HepG2 (cell line): Measurements from ENCODE around the gene HDAC10. TPM values are rescaled to one million over a fixed set of nuclear protein-coding genes. Genes with fewer than 3 reads are reported as not detected.

ENCODE experiments used
- ATF7-NPFF ChIP-seq: sonication (generic); formaldehyde crosslinking; IDR thresholded peaks from 2 replicates; pipeline ENCODE4 v1.8.1; 2023; ENCODE audit warnings: mild to moderate bottlenecking, low read depth, missing genetic modification reagents, moderate library complexity
- BORCS8-MEF2B ChIP-seq: sonication (generic); formaldehyde crosslinking; IDR thresholded peaks from 2 replicates; pipeline ENCODE4 v1.8.0; 2022; ENCODE audit warnings: mild to moderate bottlenecking, missing genetic modification reagents
- CHCHD3 ChIP-seq: sonication (generic); formaldehyde crosslinking; IDR thresholded peaks from 2 replicates; pipeline ENCODE4 v1.8.0; 2022; ENCODE audit warnings: mild to moderate bottlenecking, missing genetic modification reagents, moderate library complexity
- FOXA3 ChIP-seq: IDR thresholded peaks from 2 replicates; pipeline ENCODE4 v1.6.1; 2016; ENCODE audit warnings: missing genetic modification reagents, missing compliant biosample characterization
- NCOA2 ChIP-seq: sonication (generic); formaldehyde crosslinking; IDR thresholded peaks from 2 replicates; pipeline ENCODE4 v1.8.0; 2022; ENCODE audit warnings: inconsistent platforms
- NKX3-1 ChIP-seq: sonication (generic); formaldehyde crosslinking; IDR thresholded peaks from 2 replicates; pipeline ENCODE4 v1.5.0; 2020; ENCODE audit warnings: missing genetic modification reagents
- RAD21 ChIP-seq: fragments of 450-650 bp; formaldehyde crosslinking; IDR thresholded peaks from 2 replicates; pipeline ENCODE4 v1.5.0; 2020; ENCODE audit warnings: mild to moderate bottlenecking
- THAP7 ChIP-seq: sonication (generic); formaldehyde crosslinking; IDR thresholded peaks from 2 replicates; pipeline ENCODE4 v1.8.1; 2023; ENCODE audit warnings: mild to moderate bottlenecking, missing genetic modification reagents
- TRIM22 ChIP-seq: fragments of 450-650 bp; IDR thresholded peaks from 2 replicates; pipeline ENCODE4 v1.6.1; 2017
- ZBTB42 ChIP-seq: sonication (generic); formaldehyde crosslinking; IDR thresholded peaks from 2 replicates; pipeline ENCODE4 v1.5.0; 2020; ENCODE audit warnings: mild to moderate bottlenecking, missing genetic modification reagents
- ZNF615 ChIP-seq: sonication (generic); formaldehyde crosslinking; IDR thresholded peaks from 2 replicates; pipeline ENCODE4 v1.5.0; 2020; ENCODE audit warnings: mild to moderate bottlenecking, missing genetic modification reagents, borderline replicate concordance
- ZSCAN25 ChIP-seq: sonication (generic); formaldehyde crosslinking; IDR thresholded peaks from 2 replicates; pipeline ENCODE4 v1.8.0; 2022; ENCODE audit warnings: mild to moderate bottlenecking, missing genetic modification reagents
- polyA plus RNA-seq, 8 experiments: library from polyadenylated mRNA; depleted of rRNA in 3 of 8; stranded (reverse) in 7 of 8; unstranded in 1 of 8; fragments of >200 nt; fragmentation: Illumina TruSeq in 4 of 8; extraction: Trizol in 4 of 8; gene quantifications; 2 replicates each; pipeline versions ENCODE4 v1.2.1 to v1.2.3, GENCODE V29; 2011 to 2016; ENCODE audit warnings: low read depth in 4 of 8, missing spikeins in 1 of 8, mixed read lengths in 1 of 8; ENCODE audit not compliant: insufficient read depth in 1 of 8
- total RNA-seq, 5 experiments: library from RNA; depleted of rRNA; stranded (reverse); fragments of >200 nt; fragmentation: Illumina TruSeq; extraction: Trizol; gene quantifications; 2 replicates each; pipeline ENCODE4 v1.2.3, GENCODE V29; 2016; ENCODE audit warnings: low read depth in 1 of 5
- TF ChIP-seq, protein P1 (sequence below): sonication (generic); formaldehyde crosslinking; IDR thresholded peaks from 2 replicates; pipeline ENCODE4 v1.4.0; 2020; ENCODE audit warnings: missing genetic modification reagents
- TF ChIP-seq, protein P2 (sequence below): sonication (generic); formaldehyde crosslinking; IDR thresholded peaks from 2 replicates; pipeline ENCODE4 v1.8.1; 2022; ENCODE audit warnings: low read depth, mild to moderate bottlenecking, missing genetic modification reagents
- TF ChIP-seq, protein P3 (sequence below): IDR thresholded peaks from 2 replicates; pipeline ENCODE4 v1.6.1; 2016; ENCODE audit warnings: mild to moderate bottlenecking

The HDAC10 gene
- total and polyA plus RNA-seq, 2 of the 13 experiments (the other 11 are each of a cell fraction or from before 2014, with no cell fraction given) = 13.9 to 14.9 TPM

GRCh38 chr22:50244420-50245213 is 6.4 kb downstream of the HDAC10 start, which contains the start of gene TUBGCP6 (continued):
- TF ChIP-seq, protein P1, sequence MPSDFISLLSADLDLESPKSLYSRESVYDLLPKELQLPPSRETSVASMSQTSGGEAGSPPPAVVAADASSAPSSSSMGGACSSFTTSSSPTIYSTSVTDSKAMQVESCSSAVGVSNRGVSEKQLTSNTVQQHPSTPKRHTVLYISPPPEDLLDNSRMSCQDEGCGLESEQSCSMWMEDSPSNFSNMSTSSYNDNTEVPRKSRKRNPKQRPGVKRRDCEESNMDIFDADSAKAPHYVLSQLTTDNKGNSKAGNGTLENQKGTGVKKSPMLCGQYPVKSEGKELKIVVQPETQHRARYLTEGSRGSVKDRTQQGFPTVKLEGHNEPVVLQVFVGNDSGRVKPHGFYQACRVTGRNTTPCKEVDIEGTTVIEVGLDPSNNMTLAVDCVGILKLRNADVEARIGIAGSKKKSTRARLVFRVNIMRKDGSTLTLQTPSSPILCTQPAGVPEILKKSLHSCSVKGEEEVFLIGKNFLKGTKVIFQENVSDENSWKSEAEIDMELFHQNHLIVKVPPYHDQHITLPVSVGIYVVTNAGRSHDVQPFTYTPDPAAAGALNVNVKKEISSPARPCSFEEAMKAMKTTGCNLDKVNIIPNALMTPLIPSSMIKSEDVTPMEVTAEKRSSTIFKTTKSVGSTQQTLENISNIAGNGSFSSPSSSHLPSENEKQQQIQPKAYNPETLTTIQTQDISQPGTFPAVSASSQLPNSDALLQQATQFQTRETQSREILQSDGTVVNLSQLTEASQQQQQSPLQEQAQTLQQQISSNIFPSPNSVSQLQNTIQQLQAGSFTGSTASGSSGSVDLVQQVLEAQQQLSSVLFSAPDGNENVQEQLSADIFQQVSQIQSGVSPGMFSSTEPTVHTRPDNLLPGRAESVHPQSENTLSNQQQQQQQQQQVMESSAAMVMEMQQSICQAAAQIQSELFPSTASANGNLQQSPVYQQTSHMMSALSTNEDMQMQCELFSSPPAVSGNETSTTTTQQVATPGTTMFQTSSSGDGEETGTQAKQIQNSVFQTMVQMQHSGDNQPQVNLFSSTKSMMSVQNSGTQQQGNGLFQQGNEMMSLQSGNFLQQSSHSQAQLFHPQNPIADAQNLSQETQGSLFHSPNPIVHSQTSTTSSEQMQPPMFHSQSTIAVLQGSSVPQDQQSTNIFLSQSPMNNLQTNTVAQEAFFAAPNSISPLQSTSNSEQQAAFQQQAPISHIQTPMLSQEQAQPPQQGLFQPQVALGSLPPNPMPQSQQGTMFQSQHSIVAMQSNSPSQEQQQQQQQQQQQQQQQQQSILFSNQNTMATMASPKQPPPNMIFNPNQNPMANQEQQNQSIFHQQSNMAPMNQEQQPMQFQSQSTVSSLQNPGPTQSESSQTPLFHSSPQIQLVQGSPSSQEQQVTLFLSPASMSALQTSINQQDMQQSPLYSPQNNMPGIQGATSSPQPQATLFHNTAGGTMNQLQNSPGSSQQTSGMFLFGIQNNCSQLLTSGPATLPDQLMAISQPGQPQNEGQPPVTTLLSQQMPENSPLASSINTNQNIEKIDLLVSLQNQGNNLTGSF (CRISPR knock-in tag) = no peak; the same call in 1 of the 2 replicates
- peak; percentile 93 for TF ChIP-seq THAP7 (CRISPR knock-in tag)
- TF ChIP-seq TRIM22 = no peak
- 0 out of 2 replicates have a peak, but pooled peaks have one; percentile 63 for TF ChIP-seq ZNF615 (CRISPR knock-in tag)
- TF ChIP-seq, protein P2, sequence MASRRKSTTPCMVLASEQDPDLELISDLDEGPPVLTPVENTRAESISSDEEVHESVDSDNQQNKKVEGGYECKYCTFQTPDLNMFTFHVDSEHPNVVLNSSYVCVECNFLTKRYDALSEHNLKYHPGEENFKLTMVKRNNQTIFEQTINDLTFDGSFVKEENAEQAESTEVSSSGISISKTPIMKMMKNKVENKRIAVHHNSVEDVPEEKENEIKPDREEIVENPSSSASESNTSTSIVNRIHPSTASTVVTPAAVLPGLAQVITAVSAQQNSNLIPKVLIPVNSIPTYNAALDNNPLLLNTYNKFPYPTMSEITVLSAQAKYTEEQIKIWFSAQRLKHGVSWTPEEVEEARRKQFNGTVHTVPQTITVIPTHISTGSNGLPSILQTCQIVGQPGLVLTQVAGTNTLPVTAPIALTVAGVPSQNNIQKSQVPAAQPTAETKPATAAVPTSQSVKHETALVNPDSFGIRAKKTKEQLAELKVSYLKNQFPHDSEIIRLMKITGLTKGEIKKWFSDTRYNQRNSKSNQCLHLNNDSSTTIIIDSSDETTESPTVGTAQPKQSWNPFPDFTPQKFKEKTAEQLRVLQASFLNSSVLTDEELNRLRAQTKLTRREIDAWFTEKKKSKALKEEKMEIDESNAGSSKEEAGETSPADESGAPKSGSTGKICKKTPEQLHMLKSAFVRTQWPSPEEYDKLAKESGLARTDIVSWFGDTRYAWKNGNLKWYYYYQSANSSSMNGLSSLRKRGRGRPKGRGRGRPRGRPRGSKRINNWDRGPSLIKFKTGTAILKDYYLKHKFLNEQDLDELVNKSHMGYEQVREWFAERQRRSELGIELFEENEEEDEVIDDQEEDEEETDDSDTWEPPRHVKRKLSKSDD (CRISPR knock-in tag) = peak; percentile 89
- no peak for TF ChIP-seq ZBTB42 (CRISPR knock-in tag)
- peak; percentile 47; the same call in 1 of the 2 replicates for TF ChIP-seq NKX3-1 (CRISPR knock-in tag)
- no peak; the same call in 1 of the 2 replicates for TF ChIP-seq ZSCAN25 (CRISPR knock-in tag)
- TF ChIP-seq FOXA3 (CRISPR knock-in tag) = peak; percentile 53
- TF ChIP-seq RAD21 (CRISPR knock-in tag) = peak; percentile 39; the same call in 1 of the 2 replicates
- peak; percentile 52; the same call in 1 of the 2 replicates for TF ChIP-seq ATF7-NPFF (CRISPR knock-in tag)
- peak; percentile 84 for TF ChIP-seq BORCS8-MEF2B (CRISPR knock-in tag)
- TF ChIP-seq CHCHD3 (CRISPR knock-in tag) = peak; percentile 62; the same call in 1 of the 2 replicates
- peak; percentile 12; the same call in 1 of the 2 replicates for TF ChIP-seq NCOA2 (CRISPR knock-in tag)
- TF ChIP-seq, protein P3, sequence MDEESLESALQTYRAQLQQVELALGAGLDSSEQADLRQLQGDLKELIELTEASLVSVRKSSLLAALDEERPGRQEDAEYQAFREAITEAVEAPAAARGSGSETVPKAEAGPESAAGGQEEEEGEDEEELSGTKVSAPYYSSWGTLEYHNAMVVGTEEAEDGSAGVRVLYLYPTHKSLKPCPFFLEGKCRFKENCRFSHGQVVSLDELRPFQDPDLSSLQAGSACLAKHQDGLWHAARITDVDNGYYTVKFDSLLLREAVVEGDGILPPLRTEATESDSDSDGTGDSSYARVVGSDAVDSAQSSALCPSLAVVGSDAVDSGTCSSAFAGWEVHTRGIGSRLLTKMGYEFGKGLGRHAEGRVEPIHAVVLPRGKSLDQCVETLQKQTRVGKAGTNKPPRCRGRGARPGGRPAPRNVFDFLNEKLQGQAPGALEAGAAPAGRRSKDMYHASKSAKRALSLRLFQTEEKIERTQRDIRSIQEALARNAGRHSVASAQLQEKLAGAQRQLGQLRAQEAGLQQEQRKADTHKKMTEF = peak; percentile 84
